Measurements from ENCODE around the gene COL20A1. TPM values are rescaled to one million over a fixed set of nuclear protein-coding genes. Genes with fewer than 3 reads are reported as not detected.
"Not testable (repeated sequence)": the region's sequence is repeated elsewhere in the genome, so short reads cannot be mapped to it uniquely, and the experiment has no call there.

Gene COL20A1
- total RNA-seq, 4 donors from 2014 or later, result 0.97 to 1.2 TPM; not detected in 2

DNA sequence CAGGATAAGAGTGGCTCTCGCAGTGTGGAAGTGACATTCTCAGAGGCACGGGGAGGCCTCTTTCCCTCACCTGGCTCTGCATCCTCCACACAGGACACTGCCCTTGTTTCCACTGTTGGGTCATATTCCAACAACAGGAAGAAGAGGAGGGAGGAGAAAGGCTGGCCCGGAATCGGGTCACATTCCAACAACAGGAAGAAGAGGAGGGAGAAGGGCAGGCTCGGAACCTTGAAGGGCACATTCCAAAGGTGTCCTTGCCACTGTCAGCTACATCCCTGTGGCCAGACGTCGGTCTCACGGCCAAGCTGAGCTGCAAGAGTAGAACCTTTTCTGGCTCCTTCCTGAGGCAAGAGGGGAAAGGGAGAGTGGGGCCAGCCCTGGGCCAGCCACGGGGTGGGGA is 42.7 kb downstream of the COL20A1 start:
- no peak overlapping the region for H3K4me3 ChIP-seq
- no peak for TF ChIP-seq CTCF (IDR thresholded peaks at IDR 0.05)
- TF ChIP-seq POLR2A (IDR thresholded peaks at IDR 0.05), result no peak

GRCh38 chr20:63336232-63336752 is 43.3 kb downstream of the COL20A1 start:
- no peaks in the 10 kb centered on the region for H3K4me1 ChIP-seq
- H3K9me3 ChIP-seq, result peaks cover 0 to 3% of the 10 kb centered on the region in 2 donors
- no peak for TF ChIP-seq POLR2A (IDR thresholded peaks at IDR 0.05)
- no peak for TF ChIP-seq CTCF (IDR thresholded peaks at IDR 0.05)
- H3K36me3 ChIP-seq, result no peaks in the 10 kb centered on the region
- no peak overlapping the region for H3K4me3 ChIP-seq
- no peak for DNase-seq
- intact Hi-C loops (cut with DNase I; ENCODE audit: low total_unique reads), result no loop called here
- no peak overlapping the region for H3K27ac ChIP-seq
- H3K27me3 ChIP-seq, result no peaks in the 10 kb centered on the region

More for the DNA sequence above, 42.7 kb downstream of the COL20A1 start:
- H3K4me1 ChIP-seq, result no peaks in the 10 kb centered on the region
- H3K27me3 ChIP-seq, result no peaks in the 10 kb centered on the region
- peaks cover 0 to 3% of the 10 kb centered on the region in 2 donors for H3K9me3 ChIP-seq
- DNase-seq, result no peak
- intact Hi-C loops (cut with DNase I; ENCODE audit: low total_unique reads), result no loop called here
- H3K36me3 ChIP-seq, result no peaks in the 10 kb centered on the region
- H3K27ac ChIP-seq, result no peak overlapping the region

- Histone ChIP-seq H3K27me3 (no peaks in the 10 kb centered on the region), H3K9me3 (no peaks in the 10 kb centered on the region), H3K4me3 (no peak overlapping the region), H3K27ac (no peak overlapping the region), H3K4me1 (no peaks in the 10 kb centered on the region), H3K36me3 (no peaks in the 10 kb centered on the region)
- TF ChIP-seq POLR2A (IDR thresholded peaks at IDR 0.05) (no peak), CTCF (IDR thresholded peaks at IDR 0.05) (no peak)
- intact Hi-C loops (cut with DNase I; ENCODE audit: low total_unique reads), result no loop called here
- no peak for DNase-seq
Measured at GRCh38 chr20:63337786-63338420, 44.9 kb downstream of the COL20A1 start.

- H3K36me3 ChIP-seq; intact Hi-C loops (cut with DNase I; ENCODE audit: low total_unique reads); DNase-seq; H3K27ac ChIP-seq; H3K4me3 ChIP-seq; H3K27me3 ChIP-seq; H3K4me1 ChIP-seq; H3K9me3 ChIP-seq: not testable (repeated sequence)
Measured at GRCh38 chr20:63339154-63340094, 46.4 kb downstream of the COL20A1 start.

DNA sequence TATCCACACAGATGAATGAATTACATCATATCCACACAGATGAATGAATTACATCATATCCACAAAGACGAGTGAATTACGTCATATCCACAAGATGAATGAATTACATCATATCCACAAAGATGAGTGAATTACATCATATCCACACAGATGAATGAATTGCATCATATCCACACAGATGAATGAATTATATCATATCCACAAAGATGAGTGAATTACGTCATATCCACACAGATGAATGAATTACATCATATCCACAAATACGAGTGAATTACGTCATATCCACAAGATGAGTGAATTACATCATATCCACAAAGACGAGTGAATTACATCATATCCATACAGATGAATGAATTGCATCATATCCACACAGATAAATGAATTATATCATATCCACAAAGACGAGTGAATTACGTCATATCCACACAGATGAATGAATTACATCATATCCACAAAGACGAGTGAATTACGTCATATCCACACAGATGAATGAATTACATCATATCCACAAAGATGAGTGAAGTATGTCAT is 47.2 kb downstream of the COL20A1 start:
- H3K4me1 ChIP-seq; intact Hi-C loops (cut with DNase I; ENCODE audit: low total_unique reads); H3K27ac ChIP-seq: not testable (repeated sequence)

More for the DNA sequence above, 47.2 kb downstream of the COL20A1 start:
- H3K36me3 ChIP-seq, H3K9me3 ChIP-seq, H3K4me3 ChIP-seq, DNase-seq, H3K27me3 ChIP-seq: not testable (repeated sequence)

Data from uterus (tissue), 4 donors.